Measurements from ENCODE around the gene EDEM3. TPM values are rescaled to one million over a fixed set of nuclear protein-coding genes. Genes with fewer than 3 reads are reported as not detected.

EDEM3 gene
- total RNA-seq, 1 experiment from 2014 or later = 10.6 TPM

DNA sequence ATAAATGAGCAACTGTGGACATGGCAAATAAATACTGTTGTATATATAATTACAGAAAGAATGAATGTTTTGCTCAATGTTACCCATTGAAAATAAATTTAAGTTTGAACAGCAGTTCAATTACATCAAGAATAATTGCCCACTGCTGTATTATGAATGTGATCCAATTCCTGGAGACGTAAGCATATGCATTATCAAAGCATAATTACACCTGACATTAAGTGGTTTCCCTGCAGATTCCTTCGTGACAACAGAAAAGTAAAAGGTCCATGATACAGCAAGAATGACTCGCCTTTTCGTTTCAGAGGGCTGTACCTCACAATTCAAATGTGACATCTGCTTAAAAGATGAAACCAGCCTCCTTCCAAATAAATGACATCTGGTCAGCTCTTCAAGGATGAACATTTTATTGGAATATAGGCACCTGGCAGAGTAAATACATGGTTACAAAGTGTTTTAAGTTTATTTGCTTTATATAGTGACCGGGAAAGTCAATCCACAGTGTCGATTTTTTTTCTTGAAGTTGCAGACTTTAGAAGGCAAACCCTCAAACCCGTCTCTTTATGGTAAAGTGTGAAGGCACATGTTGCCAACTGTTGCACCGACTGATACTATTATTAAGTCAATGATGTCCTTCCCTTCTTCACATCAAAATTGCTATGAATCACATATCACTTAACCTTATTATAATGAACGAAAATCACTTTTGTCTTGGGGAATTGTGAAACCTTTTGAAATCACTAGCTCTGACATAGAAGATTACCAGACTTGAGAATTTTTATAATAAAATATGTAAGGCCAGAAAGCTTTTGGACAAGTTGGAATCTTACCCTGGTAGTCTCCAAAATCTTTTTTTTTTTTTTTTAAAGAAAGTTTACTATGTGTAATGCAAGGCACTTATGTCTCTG is 36.2 kb upstream of the EDEM3 start:
- Mint-ChIP-seq H3K27ac (no peak overlapping the region), H3K36me3 (no peaks in the 10 kb centered on the region; the same call in 1 of the 2 replicates)

GRCh38 chr1:184789884-184790283 is 35.2 kb upstream of the EDEM3 start:
- CTCF ChIA-PET = interaction anchor here (1.2 to 1.4 kb wide), 2 partner anchors 15 to 34 kb away, joined by 3 to 5 read pairs; no protein-coding TSS in a partner anchor
- no peak for TF ChIP-seq USF1 (CRISPR knock-in tag; IDR thresholded peaks at IDR 0.05)
- no peak for TF ChIP-seq KAT7 (CRISPR knock-in tag; IDR thresholded peaks at IDR 0.05; ENCODE audit: borderline replicate concordance)
- no peak for TF ChIP-seq HMGXB4 (CRISPR knock-in tag; IDR thresholded peaks at IDR 0.05)
- no peak for TF ChIP-seq ZNF317 (CRISPR knock-in tag; IDR thresholded peaks at IDR 0.05; ENCODE audit: borderline replicate concordance, low read depth)
- TF ChIP-seq NR3C1 (CRISPR knock-in tag; conservative IDR thresholded peaks at IDR 0.05; ENCODE audit: low read depth) = no peak
- no peak for TF ChIP-seq ATF2 (CRISPR knock-in tag; IDR thresholded peaks at IDR 0.05; ENCODE audit: borderline replicate concordance, low read depth)
- no peak for TF ChIP-seq ZBTB21 (CRISPR knock-in tag; IDR thresholded peaks at IDR 0.05; ENCODE audit: borderline replicate concordance)
- TF ChIP-seq ESRRA (CRISPR knock-in tag; IDR thresholded peaks at IDR 0.05; ENCODE audit: borderline replicate concordance) = no peak
- TF ChIP-seq, protein P1, sequence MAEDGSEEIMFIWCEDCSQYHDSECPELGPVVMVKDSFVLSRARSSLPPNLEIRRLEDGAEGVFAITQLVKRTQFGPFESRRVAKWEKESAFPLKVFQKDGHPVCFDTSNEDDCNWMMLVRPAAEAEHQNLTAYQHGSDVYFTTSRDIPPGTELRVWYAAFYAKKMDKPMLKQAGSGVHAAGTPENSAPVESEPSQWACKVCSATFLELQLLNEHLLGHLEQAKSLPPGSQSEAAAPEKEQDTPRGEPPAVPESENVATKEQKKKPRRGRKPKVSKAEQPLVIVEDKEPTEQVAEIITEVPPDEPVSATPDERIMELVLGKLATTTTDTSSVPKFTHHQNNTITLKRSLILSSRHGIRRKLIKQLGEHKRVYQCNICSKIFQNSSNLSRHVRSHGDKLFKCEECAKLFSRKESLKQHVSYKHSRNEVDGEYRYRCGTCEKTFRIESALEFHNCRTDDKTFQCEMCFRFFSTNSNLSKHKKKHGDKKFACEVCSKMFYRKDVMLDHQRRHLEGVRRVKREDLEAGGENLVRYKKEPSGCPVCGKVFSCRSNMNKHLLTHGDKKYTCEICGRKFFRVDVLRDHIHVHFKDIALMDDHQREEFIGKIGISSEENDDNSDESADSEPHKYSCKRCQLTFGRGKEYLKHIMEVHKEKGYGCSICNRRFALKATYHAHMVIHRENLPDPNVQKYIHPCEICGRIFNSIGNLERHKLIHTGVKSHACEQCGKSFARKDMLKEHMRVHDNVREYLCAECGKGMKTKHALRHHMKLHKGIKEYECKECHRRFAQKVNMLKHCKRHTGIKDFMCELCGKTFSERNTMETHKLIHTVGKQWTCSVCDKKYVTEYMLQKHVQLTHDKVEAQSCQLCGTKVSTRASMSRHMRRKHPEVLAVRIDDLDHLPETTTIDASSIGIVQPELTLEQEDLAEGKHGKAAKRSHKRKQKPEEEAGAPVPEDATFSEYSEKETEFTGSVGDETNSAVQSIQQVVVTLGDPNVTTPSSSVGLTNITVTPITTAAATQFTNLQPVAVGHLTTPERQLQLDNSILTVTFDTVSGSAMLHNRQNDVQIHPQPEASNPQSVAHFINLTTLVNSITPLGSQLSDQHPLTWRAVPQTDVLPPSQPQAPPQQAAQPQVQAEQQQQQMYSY (CRISPR knock-in tag; IDR thresholded peaks at IDR 0.05) = no peak
- no peak for TF ChIP-seq ZNF138 (CRISPR knock-in tag; conservative IDR thresholded peaks at IDR 0.05)
- peaks cover 7% of the 10 kb centered on the region for H3K4me1 Mint-ChIP-seq
- ATAC-seq = no peak; the same call in 1 of the 2 replicates
- H3K36me3 Mint-ChIP-seq = peaks cover 6% of the 10 kb centered on the region
- no peak overlapping the region for H3K4me3 Mint-ChIP-seq
- DNase-seq (ENCODE audit: low spot score) = no peak
- POLR2A ChIA-PET = no interaction called here
- no peak overlapping the region for H3K27ac Mint-ChIP-seq
- H3K9me3 Mint-ChIP-seq = peaks cover 9% of the 10 kb centered on the region
- no peaks in the 10 kb centered on the region for H3K27me3 Mint-ChIP-seq (ENCODE audit: low read depth)

More for the DNA sequence above, 36.2 kb upstream of the EDEM3 start:
- ATAC-seq (no peak), DNase-seq (ENCODE audit: low spot score) (no peak)
- TF ChIP-seq FOXK1 (CRISPR knock-in tag; IDR thresholded peaks at IDR 0.05) = no peak
- H3K27me3 Mint-ChIP-seq (ENCODE audit: low read depth) = no peaks in the 10 kb centered on the region
- no peaks in the 10 kb centered on the region for H3K9me3 Mint-ChIP-seq
- POLR2A ChIA-PET = interaction anchor here (0.7 kb wide), 1 partner anchor 1902 kb away, joined by 3 read pairs; no protein-coding TSS in a partner anchor
- H3K4me1 Mint-ChIP-seq = peaks cover 9% of the 10 kb centered on the region
- CTCF ChIA-PET = interaction anchor here (0.5 to 1.2 kb wide), 2 partner anchors 33 to 179 kb away, joined by 3 read pairs; no protein-coding TSS in a partner anchor
- H3K4me3 Mint-ChIP-seq = no peak overlapping the region

GRCh38 chr1:184788970-184789369 is 34.3 kb upstream of the EDEM3 start:
- DNase-seq (ENCODE audit: low spot score) (no peak), ATAC-seq (no peak)
- H3K9me3 Mint-ChIP-seq = peaks cover 17% of the 10 kb centered on the region
- H3K27me3 Mint-ChIP-seq (ENCODE audit: low read depth) = no peaks in the 10 kb centered on the region
- no peak overlapping the region for H3K27ac Mint-ChIP-seq
- H3K36me3 Mint-ChIP-seq = peaks cover 14% of the 10 kb centered on the region
- POLR2A ChIA-PET = interaction anchor here (0.6 to 1.0 kb wide), 2 partner anchors 54 to 60 kb away, joined by 3 read pairs; no protein-coding TSS in a partner anchor
- no peak for TF ChIP-seq NR3C1 (CRISPR knock-in tag; conservative IDR thresholded peaks at IDR 0.05; ENCODE audit: low read depth)
- CTCF ChIA-PET = interaction anchor here (0.8 to 1.4 kb wide), 2 partner anchors 16 to 48 kb away, joined by 3 to 5 read pairs; no protein-coding TSS in a partner anchor
- H3K4me1 Mint-ChIP-seq = no peaks in the 10 kb centered on the region
- no peak overlapping the region for H3K4me3 Mint-ChIP-seq
